GM19395 (cell line): ENCODE results near the gene FAM107B.

ENCODE experiments used
- ATAC-seq: cut with Tn5 transposase; IDR thresholded peaks from one replicate; pipeline ENCODE4 v1.9.1; 2021; ENCODE audit warnings: mild to moderate bottlenecking, moderate library complexity; ENCODE audit not compliant: unreplicated experiment

The FAM107B gene

GRCh38 chr10:14476006-14476405 lies 298.7 kb downstream of the FAM107B start:
- ATAC-seq, result no peak

GRCh38 chr10:14474656-14475055 lies 300.0 kb downstream of the FAM107B start:
- no peak for ATAC-seq

- ATAC-seq, result no peak
Measured at GRCh38 chr10:14470920-14471319, 303.8 kb downstream of the FAM107B start.

- ATAC-seq, result no peak
Measured at GRCh38 chr10:14468726-14469125, 306.0 kb downstream of the FAM107B start.
